Measurements from ENCODE around the gene KREMEN2. TPM values are rescaled to one million over a fixed set of nuclear protein-coding genes. Genes with fewer than 3 reads are reported as not detected.
"Not testable (repeated sequence)": the region's sequence is repeated elsewhere in the genome, so short reads cannot be mapped to it uniquely, and the experiment has no call there.

KREMEN2 gene
- total and polyA plus RNA-seq, 2 donors (not counting 3 experiments of a cell fraction or from before 2014, with no cell fraction given) = not detected

GRCh38 chr16:2930236-2930635, 33.8 kb upstream of the KREMEN2 start:
- Histone ChIP-seq H3K27me3 (ENCODE audit: control insufficient read depth in 2 of 2, insufficient read depth in 2 of 2, low read length in 2 of 2) (no peaks in the 10 kb centered on the region), H3K79me2 (ENCODE audit: control insufficient read depth, insufficient read depth, low read length) (no peaks in the 10 kb centered on the region), H3K9ac (replicated peaks; ENCODE audit: extremely low read depth, insufficient read depth, low read length) (no peak overlapping the region), H3K9me3 (replicated peaks; ENCODE audit: control insufficient read depth, insufficient read depth, low read length) (no peaks in the 10 kb centered on the region), H3K4me1 (ENCODE audit: control insufficient read depth, extremely low read depth, insufficient read depth, low read length) (peaks cover 2% of the 10 kb centered on the region), H3K9me1 (replicated peaks; ENCODE audit: control insufficient read depth, extremely low read depth, insufficient read depth, low read length) (no peaks in the 10 kb centered on the region), H4K20me1 (replicated peaks; ENCODE audit: control insufficient read depth, extremely low read depth, insufficient read depth, low read length) (no peaks in the 10 kb centered on the region), H3K27ac (ENCODE audit: insufficient read depth, low read depth, low read length) (no peak overlapping the region), H2AFZ (ENCODE audit: low read depth, low read length) (no peak overlapping the region), H3K36me3 (ENCODE audit: control insufficient read depth in 2 of 2, extremely low read depth in 1 of 2, insufficient read depth in 2 of 2, low read length in 2 of 2) (peaks cover 0 to 20% of the 10 kb centered on the region in 2 experiments), H3K4me3 (replicated peaks in 1 of 3; ENCODE audit: insufficient read depth in 1 of 3, low read depth in 1 of 3, low read length in 3 of 3) (no peak overlapping the region), H3K4me2 (ENCODE audit: insufficient read depth, low read length) (no peak overlapping the region)
- ChIA-PET POLR2A (no interaction called here), CTCF (no interaction called here)
- DNase-seq (ENCODE audit: low read depth, low spot score) (no peak), FAIRE-seq (no peak)
- dilution Hi-C loops (cut with MboI; ENCODE audit: extremely low pct_ligation_motif_present, low sequenced_read_pairs) (no loop called here), intact Hi-C loops (cut with micrococcal nuclease) (no loop called here)
- no TSS peak for BruUV-seq (replicated peaks)
- TF ChIP-seq MAX (IDR thresholded peaks at IDR 0.05; ENCODE audit: insufficient read depth, insufficient read length) = no peak
- no peak for TF ChIP-seq CTCF (IDR thresholded peaks at IDR 0.05; ENCODE audit: extremely low read depth in 1 of 2, insufficient read depth in 1 of 2, low read depth in 1 of 2, low read length in 2 of 2)
- TF ChIP-seq POLR2A (IDR thresholded peaks at IDR 0.05; ENCODE audit: low read depth, low read length) = no peak
- TF ChIP-seq JUN (IDR thresholded peaks at IDR 0.05; ENCODE audit: borderline replicate concordance, insufficient read depth, insufficient read length, low read depth) = no peak
- no peak for TF ChIP-seq FOS (IDR thresholded peaks at IDR 0.05; ENCODE audit: borderline replicate concordance, insufficient read depth, low read length)
- no peak for TF ChIP-seq GATA2 (IDR thresholded peaks at IDR 0.05; ENCODE audit: insufficient read depth, insufficient read length, low read depth, low read length)
- TF ChIP-seq MYC (IDR thresholded peaks at IDR 0.05; ENCODE audit: low read depth, low read length) = no peak
- no peak for TF ChIP-seq POLR2AphosphoS5 (IDR thresholded peaks at IDR 0.05; ENCODE audit: insufficient read depth, low read depth, low read length)
- TF ChIP-seq EZH2 (IDR thresholded peaks at IDR 0.05; ENCODE audit: borderline replicate concordance, low read depth, low read length, severe bottlenecking) = no peak

- CTCF ChIA-PET; H3K27ac ChIP-seq (ENCODE audit: insufficient read depth, low read depth, low read length); H3K9me3 ChIP-seq (replicated peaks; ENCODE audit: control insufficient read depth, insufficient read depth, low read length); intact Hi-C loops (cut with micrococcal nuclease); FAIRE-seq; H4K20me1 ChIP-seq (replicated peaks; ENCODE audit: control insufficient read depth, extremely low read depth, insufficient read depth, low read length); H3K4me3 ChIP-seq (replicated peaks in 1 of 3; ENCODE audit: insufficient read depth in 1 of 3, low read depth in 1 of 3, low read length in 3 of 3); dilution Hi-C loops (cut with MboI; ENCODE audit: extremely low pct_ligation_motif_present, low sequenced_read_pairs); H3K4me1 ChIP-seq (ENCODE audit: control insufficient read depth, extremely low read depth, insufficient read depth, low read length); DNase-seq (ENCODE audit: low read depth, low spot score); H3K4me2 ChIP-seq (ENCODE audit: insufficient read depth, low read length); H3K9ac ChIP-seq (replicated peaks; ENCODE audit: extremely low read depth, insufficient read depth, low read length); H3K79me2 ChIP-seq (ENCODE audit: control insufficient read depth, insufficient read depth, low read length); BruUV-seq (replicated peaks); H3K9me1 ChIP-seq (replicated peaks; ENCODE audit: control insufficient read depth, extremely low read depth, insufficient read depth, low read length); H3K27me3 ChIP-seq (ENCODE audit: control insufficient read depth in 2 of 2, insufficient read depth in 2 of 2, low read length in 2 of 2); H2AFZ ChIP-seq (ENCODE audit: low read depth, low read length); POLR2A ChIA-PET: not testable (repeated sequence)
- peaks cover 0 to 26% of the 10 kb centered on the region in 2 experiments for H3K36me3 ChIP-seq (ENCODE audit: control insufficient read depth in 2 of 2, extremely low read depth in 1 of 2, insufficient read depth in 2 of 2, low read length in 2 of 2)
These were observed 32.7 kb upstream of the KREMEN2 start for GRCh38 chr16:2931231-2931914.

All from endothelial cell of umbilical vein (primary cell).